ENCODE data around the gene PHKA2.

DNA sequence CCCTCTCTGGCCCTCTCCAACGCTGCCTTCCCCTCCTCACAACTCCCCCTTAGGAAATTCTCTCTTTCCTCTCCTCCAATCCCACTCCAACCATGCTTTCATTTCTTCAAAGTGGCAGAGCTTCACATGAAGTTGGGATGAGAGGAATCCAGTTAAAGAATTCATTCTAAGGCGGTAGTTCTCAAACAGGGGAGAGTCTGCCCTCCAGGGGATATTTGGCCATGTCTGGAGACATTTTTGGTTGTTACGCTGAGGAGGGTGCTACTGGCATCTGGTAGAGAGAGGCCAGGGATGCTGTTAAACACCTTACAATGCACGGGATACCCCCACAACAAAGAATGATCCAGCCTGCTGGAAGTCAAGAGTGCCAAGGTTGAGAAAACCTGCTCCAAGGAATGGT is 40.5 kb upstream of the PHKA2 start:
- TF ChIP-seq EZH2 (IDR thresholded peaks at IDR 0.05; ENCODE audit: borderline replicate concordance) (no peak), EZH2phosphoT487 (IDR thresholded peaks at IDR 0.05; ENCODE audit: low read depth, severe bottlenecking, unreplicated experiment) (no peak)
- TF ChIP-seq, protein P1, sequence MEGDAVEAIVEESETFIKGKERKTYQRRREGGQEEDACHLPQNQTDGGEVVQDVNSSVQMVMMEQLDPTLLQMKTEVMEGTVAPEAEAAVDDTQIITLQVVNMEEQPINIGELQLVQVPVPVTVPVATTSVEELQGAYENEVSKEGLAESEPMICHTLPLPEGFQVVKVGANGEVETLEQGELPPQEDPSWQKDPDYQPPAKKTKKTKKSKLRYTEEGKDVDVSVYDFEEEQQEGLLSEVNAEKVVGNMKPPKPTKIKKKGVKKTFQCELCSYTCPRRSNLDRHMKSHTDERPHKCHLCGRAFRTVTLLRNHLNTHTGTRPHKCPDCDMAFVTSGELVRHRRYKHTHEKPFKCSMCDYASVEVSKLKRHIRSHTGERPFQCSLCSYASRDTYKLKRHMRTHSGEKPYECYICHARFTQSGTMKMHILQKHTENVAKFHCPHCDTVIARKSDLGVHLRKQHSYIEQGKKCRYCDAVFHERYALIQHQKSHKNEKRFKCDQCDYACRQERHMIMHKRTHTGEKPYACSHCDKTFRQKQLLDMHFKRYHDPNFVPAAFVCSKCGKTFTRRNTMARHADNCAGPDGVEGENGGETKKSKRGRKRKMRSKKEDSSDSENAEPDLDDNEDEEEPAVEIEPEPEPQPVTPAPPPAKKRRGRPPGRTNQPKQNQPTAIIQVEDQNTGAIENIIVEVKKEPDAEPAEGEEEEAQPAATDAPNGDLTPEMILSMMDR (IDR thresholded peaks at IDR 0.05; ENCODE audit: poor library complexity) = no peak
